ENCODE results near the gene PDE6G. TPM values are rescaled to one million over a fixed set of nuclear protein-coding genes. Genes with fewer than 3 reads are reported as not detected.

The PDE6G gene
- total RNA-seq, 1 experiment from 2014 or later: not detected

- Histone ChIP-seq H3K9me3 (no peaks in the 10 kb centered on the region), H3K36me3 (peaks cover 64% of the 10 kb centered on the region), H3K4me3 (no peak overlapping the region), H3K27me3 (no peaks in the 10 kb centered on the region)
- no peak for DNase-seq
Measured at GRCh38 chr17:81672954-81673353, 16.6 kb upstream of the PDE6G start.

- no peaks in the 10 kb centered on the region for H3K27me3 ChIP-seq
- H3K9me3 ChIP-seq: no peaks in the 10 kb centered on the region
- peaks cover 68% of the 10 kb centered on the region for H3K36me3 ChIP-seq
- DNase-seq: no peak
- no peak overlapping the region for H3K4me3 ChIP-seq
Measured at GRCh38 chr17:81672504-81672903, 16.2 kb upstream of the PDE6G start.

GRCh38 chr17:81667754-81668153 lies 11.4 kb upstream of the PDE6G start:
- no peak for DNase-seq
- Histone ChIP-seq H3K36me3 (peaks cover 67% of the 10 kb centered on the region), H3K27me3 (no peaks in the 10 kb centered on the region), H3K4me3 (peak overlapping the region; percentile 90), H3K9me3 (no peaks in the 10 kb centered on the region)

GRCh38 chr17:81666342-81667191 lies 10.2 kb upstream of the PDE6G start, which contains the start of the genes CCDC137 and OXLD1:
Gene CCDC137, plus strand, starts transcription at chr17:81666737. Its CDS starts 30 bp downstream, at chr17:81666767.
Gene OXLD1, minus strand, starts transcription at chr17:81666605. Its CDS starts 28 bp downstream, at chr17:81666577.
- peaks cover 56% of the 10 kb centered on the region for H3K36me3 ChIP-seq
- H3K27me3 ChIP-seq: no peaks in the 10 kb centered on the region
- peak within 1 kb of the TSS; percentile 90 for H3K4me3 ChIP-seq
- peak; percentile 99 for DNase-seq
- no peaks in the 10 kb centered on the region for H3K9me3 ChIP-seq

GRCh38 chr17:81666092-81666341 lies 9.7 kb upstream of the PDE6G start:
- Histone ChIP-seq H3K36me3 (peaks cover 51% of the 10 kb centered on the region), H3K4me3 (peak overlapping the region; percentile 90)
- DNase-seq: no peak

GRCh38 chr17:81665205-81666091 lies 9.1 kb upstream of the PDE6G start:
- Histone ChIP-seq H3K27me3 (no peaks in the 10 kb centered on the region), H3K36me3 (peaks cover 47% of the 10 kb centered on the region), H3K4me3 (peak overlapping the region; percentile 90), H3K9me3 (no peaks in the 10 kb centered on the region)
- peak; percentile 48 for DNase-seq

More at GRCh38 chr17:81666092-81666341, 9.7 kb upstream of the PDE6G start:
- no peaks in the 10 kb centered on the region for H3K9me3 ChIP-seq
- no peaks in the 10 kb centered on the region for H3K27me3 ChIP-seq

- no peaks in the 10 kb centered on the region for H3K27me3 ChIP-seq
- peak; percentile 24 for DNase-seq
- no peaks in the 10 kb centered on the region for H3K9me3 ChIP-seq
- no peak overlapping the region for H3K4me3 ChIP-seq
- peaks cover 33% of the 10 kb centered on the region for H3K36me3 ChIP-seq
Measured at GRCh38 chr17:81664051-81664470, 7.7 kb upstream of the PDE6G start.

GRCh38 chr17:81662002-81662401 lies 5.7 kb upstream of the PDE6G start:
- Histone ChIP-seq H3K9me3 (no peaks in the 10 kb centered on the region), H3K27me3 (no peaks in the 10 kb centered on the region), H3K4me3 (no peak overlapping the region), H3K36me3 (peaks cover 16% of the 10 kb centered on the region)
- no peak for DNase-seq

- DNase-seq: no peak
- Histone ChIP-seq H3K27me3 (no peaks in the 10 kb centered on the region), H3K36me3 (peaks cover 14% of the 10 kb centered on the region), H3K4me3 (no peak overlapping the region), H3K9me3 (no peaks in the 10 kb centered on the region)
Measured at GRCh38 chr17:81660441-81660840, 4.1 kb upstream of the PDE6G start.

GRCh38 chr17:81659038-81659437 lies 2.7 kb upstream of the PDE6G start:
- H3K9me3 ChIP-seq: no peaks in the 10 kb centered on the region
- no peak overlapping the region for H3K4me3 ChIP-seq
- DNase-seq: no peak
- H3K36me3 ChIP-seq: peaks cover 1% of the 10 kb centered on the region; the same call in 1 of the 2 replicates
- H3K27me3 ChIP-seq: no peaks in the 10 kb centered on the region

GRCh38 chr17:81656835-81657234 lies 493 bp upstream of the PDE6G start:
- Histone ChIP-seq H3K36me3 (no peaks in the 10 kb centered on the region), H3K27me3 (no peaks in the 10 kb centered on the region)
- DNase-seq: no peak

GRCh38 chr17:81655378-81656117 lies 794 bp downstream of the PDE6G start:
- H3K4me3 ChIP-seq: no peak overlapping the region
- H3K9me3 ChIP-seq: no peaks in the 10 kb centered on the region
- H3K27me3 ChIP-seq: no peaks in the 10 kb centered on the region
- H3K36me3 ChIP-seq: no peaks in the 10 kb centered on the region
- DNase-seq: no peak

More at GRCh38 chr17:81656835-81657234, 493 bp upstream of the PDE6G start:
- no peaks in the 10 kb centered on the region for H3K9me3 ChIP-seq
- H3K4me3 ChIP-seq: no peak overlapping the region

GRCh38 chr17:81652906-81653771 lies 3.2 kb downstream of the PDE6G start:
- H3K9me3 ChIP-seq: peaks cover 6% of the 10 kb centered on the region; the same call in 1 of the 2 replicates
- no peaks in the 10 kb centered on the region for H3K36me3 ChIP-seq
- no peaks in the 10 kb centered on the region for H3K27me3 ChIP-seq
- no peak for DNase-seq
- no peak overlapping the region for H3K4me3 ChIP-seq

GRCh38 chr17:81651692-81652091 lies 4.7 kb downstream of the PDE6G start:
- Histone ChIP-seq H3K27me3 (no peaks in the 10 kb centered on the region), H3K4me3 (no peak overlapping the region), H3K9me3 (peaks cover 6% of the 10 kb centered on the region; the same call in 1 of the 2 replicates), H3K36me3 (no peaks in the 10 kb centered on the region)
- peak; percentile 94 for DNase-seq

- Histone ChIP-seq H3K36me3 (no peaks in the 10 kb centered on the region), H3K9me3 (peaks cover 6% of the 10 kb centered on the region; the same call in 1 of the 2 replicates), H3K4me3 (no peak overlapping the region), H3K27me3 (no peaks in the 10 kb centered on the region)
- DNase-seq: no peak
Measured at GRCh38 chr17:81650951-81651350, 5.4 kb downstream of the PDE6G start.

GRCh38 chr17:81648707-81649085 lies 7.6 kb downstream of the PDE6G start:
- Histone ChIP-seq H3K4me3 (no peak overlapping the region), H3K36me3 (no peaks in the 10 kb centered on the region), H3K9me3 (peaks cover 6% of the 10 kb centered on the region; the same call in 1 of the 2 replicates), H3K27me3 (no peaks in the 10 kb centered on the region)
- no peak for DNase-seq
